K562 (cell line): ENCODE results near the gene SNX33. TPM values are rescaled to one million over a fixed set of nuclear protein-coding genes. Genes with fewer than 3 reads are reported as not detected.
A peak's percentile ranks its signal among the peaks of the same experiment; 100 is the strongest.

Experiments used
- EWSR1 ChIP-seq: fragments of 450-650 bp; IDR thresholded peaks from 2 replicates; pipeline ENCODE4 v1.6.1; 2018; ENCODE audit warnings: borderline replicate concordance, mild to moderate bottlenecking, low read depth, moderate library complexity; ENCODE audit not compliant: partially characterized antibody
- FOXA1 ChIP-seq: fragments of 450-650 bp; IDR thresholded peaks from 2 replicates; pipeline ENCODE4 v1.6.1; 2016; ENCODE audit warnings: mild to moderate bottlenecking, borderline replicate concordance
- FOXP4 ChIP-seq: sonication (generic); formaldehyde crosslinking; IDR thresholded peaks from 2 replicates; pipeline ENCODE4 v1.8.0; 2022; ENCODE audit warnings: mild to moderate bottlenecking, missing genetic modification reagents, borderline replicate concordance
- KDM4B ChIP-seq, 2 experiments: fragments of 450-650 bp in 1 of 2; sonication (generic) in 1 of 2; IDR thresholded peaks; 2 replicates each; pipeline ENCODE4 v1.6.1; 2016 to 2017; ENCODE audit warnings: borderline replicate concordance in 2 of 2, antibody characterized with exemption in 1 of 2, low read depth in 1 of 2, mild to moderate bottlenecking in 1 of 2
- KLF10 ChIP-seq: fragments of 250-450 bp; sonication (Bioruptor Pico); IDR thresholded peaks from 2 replicates; pipeline ENCODE4 v1.6.1; 2021; ENCODE audit warnings: matching md5 sums
- L3MBTL2 ChIP-seq: fragments of 450-650 bp; IDR thresholded peaks from 2 replicates; pipeline ENCODE4 v1.6.1; 2016; ENCODE audit warnings: mild to moderate bottlenecking, moderate library complexity
- MCM7 ChIP-seq, 2 experiments: fragments of 450-650 bp; IDR thresholded peaks; 2 replicates each; pipeline ENCODE4 v1.6.1; 2016 to 2018
- NR3C1 ChIP-seq: sonication (generic); formaldehyde crosslinking; IDR thresholded peaks from 2 replicates; pipeline ENCODE4 v1.8.1; 2022; ENCODE audit warnings: missing genetic modification reagents
- RBM22 ChIP-seq: fragments of 200-400 bp; formaldehyde crosslinking; IDR thresholded peaks from 2 replicates; pipeline ENCODE4 v1.6.1; 2018; ENCODE audit warnings: low read length, low read depth; ENCODE audit not compliant: poor library complexity, severe bottlenecking
- SAP30 ChIP-seq: fragments of 200-600 bp; sonication (generic); IDR thresholded peaks from 2 replicates; pipeline ENCODE4 v1.6.1; 2012; ENCODE audit warnings: borderline replicate concordance, low read depth, mild to moderate bottlenecking, moderate library complexity, low read length, control low read depth, inconsistent platforms; ENCODE audit not compliant: insufficient read depth, poor library complexity, severe bottlenecking
- SIN3A ChIP-seq, 2 experiments: fragments of 150-350 bp in 1 of 2; IDR thresholded peaks; 2 replicates each; pipeline ENCODE4 v1.6.1; 2011 to 2016; ENCODE audit warnings: borderline replicate concordance in 2 of 2, low read depth in 2 of 2, low read length in 2 of 2, mild to moderate bottlenecking in 2 of 2, moderate library complexity in 2 of 2; ENCODE audit not compliant: control insufficient read depth in 1 of 2
- SMARCC2 ChIP-seq: fragments of 450-650 bp; IDR thresholded peaks from 2 replicates; pipeline ENCODE4 v1.6.1; 2017; ENCODE audit warnings: antibody characterized with exemption, moderate library complexity, mild to moderate bottlenecking, low read depth
- SNRNP70 ChIP-seq: fragments of 200-400 bp; formaldehyde crosslinking; optimal IDR thresholded peaks from 2 replicates; pipeline ENCODE3; 2017; ENCODE audit warnings: low read depth, low read length
- SP1 ChIP-seq: sonication (generic); formaldehyde crosslinking; IDR thresholded peaks from 2 replicates; pipeline ENCODE4 v1.8.1; 2022; ENCODE audit warnings: mild to moderate bottlenecking, missing genetic modification reagents
- TEAD2 ChIP-seq: fragments of 450-650 bp; IDR thresholded peaks from 2 replicates; pipeline ENCODE4 v1.6.1; 2016; ENCODE audit warnings: missing genetic modification characterization, control low read depth, missing compliant biosample characterization
- ZBED1 ChIP-seq: IDR thresholded peaks from 2 replicates; pipeline ENCODE4 v1.6.1; 2014
- ZBTB1 ChIP-seq: sonication (generic); formaldehyde crosslinking; IDR thresholded peaks from 2 replicates; pipeline ENCODE4 v1.8.1; 2023; ENCODE audit warnings: missing genetic modification reagents, low read depth, mild to moderate bottlenecking, borderline replicate concordance
- ZNF184 ChIP-seq: sonication (generic); formaldehyde crosslinking; IDR thresholded peaks from 2 replicates; pipeline ENCODE4 v1.5.0; 2020; ENCODE audit warnings: missing genetic modification reagents
- ZNF263 ChIP-seq: sonication (generic); formaldehyde crosslinking; IDR thresholded peaks from 2 replicates; pipeline ENCODE4 v1.8.0; 2022; ENCODE audit warnings: mild to moderate bottlenecking, missing genetic modification reagents, borderline replicate concordance
- polyA plus RNA-seq, 8 experiments: library from polyadenylated mRNA; depleted of rRNA in 4 of 8; stranded (reverse) in 5 of 8; unstranded in 3 of 8; fragments of >200 nt; fragmentation: Nextera tagmentation in 2 of 8; fragmentation: Illumina TruSeq in 1 of 8; extraction: Ambion mirVana in 2 of 8; extraction: Trizol in 1 of 8; gene quantifications; 2 replicates each; pipeline versions ENCODE4 v1.2.1 to v1.2.3, GENCODE V29; 2011 to 2014; ENCODE audit warnings: inconsistent platforms in 1 of 8, missing spikeins in 1 of 8
- total RNA-seq, 7 experiments: library from RNA; depleted of rRNA in 6 of 7; stranded (reverse); fragments of >200 nt in 6 of 7; fragmentation: Illumina TruSeq in 2 of 7; extraction: Trizol in 2 of 7; gene quantifications; 2 replicates each; pipeline versions ENCODE4 v1.2.1 to v1.2.3, GENCODE V29; 2011 to 2021; ENCODE audit warnings: low replicate concordance in 1 of 7
- TF ChIP-seq, protein P1 (sequence below): fragments of 250-450 bp; sonication (Bioruptor Pico); IDR thresholded peaks from 2 replicates; pipeline ENCODE4 v1.4.0; 2020; ENCODE audit warnings: mild to moderate bottlenecking
- TF ChIP-seq, protein P2 (sequence below): sonication (generic); formaldehyde crosslinking; IDR thresholded peaks from 2 replicates; pipeline ENCODE4 v1.8.0; 2023; ENCODE audit warnings: missing genetic modification reagents, mild to moderate bottlenecking, borderline replicate concordance

The SNX33 gene
- total and polyA plus RNA-seq, 9 of the 15 experiments (the other 6 are each of a cell fraction or from before 2014, with no cell fraction given): 1.4 to 14.1 (median 8.2) TPM

- TF ChIP-seq, protein P1, sequence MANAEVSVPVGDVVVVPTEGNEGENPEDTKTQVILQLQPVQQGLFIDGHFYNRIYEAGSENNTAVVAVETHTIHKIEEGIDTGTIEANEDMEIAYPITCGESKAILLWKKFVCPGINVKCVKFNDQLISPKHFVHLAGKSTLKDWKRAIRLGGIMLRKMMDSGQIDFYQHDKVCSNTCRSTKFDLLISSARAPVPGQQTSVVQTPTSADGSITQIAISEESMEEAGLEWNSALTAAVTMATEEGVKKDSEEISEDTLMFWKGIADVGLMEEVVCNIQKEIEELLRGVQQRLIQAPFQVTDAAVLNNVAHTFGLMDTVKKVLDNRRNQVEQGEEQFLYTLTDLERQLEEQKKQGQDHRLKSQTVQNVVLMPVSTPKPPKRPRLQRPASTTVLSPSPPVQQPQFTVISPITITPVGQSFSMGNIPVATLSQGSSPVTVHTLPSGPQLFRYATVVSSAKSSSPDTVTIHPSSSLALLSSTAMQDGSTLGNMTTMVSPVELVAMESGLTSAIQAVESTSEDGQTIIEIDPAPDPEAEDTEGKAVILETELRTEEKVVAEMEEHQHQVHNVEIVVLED (CRISPR knock-in tag): no peak
- TF ChIP-seq NR3C1 (CRISPR knock-in tag) (no peak), KDM4B (IDR thresholded peaks at IDR 0.05; ENCODE audit: borderline replicate concordance in 2 of 2, low read depth in 1 of 2) (no peak), EWSR1 (no peak), ZNF184 (no peak), ZBED1 (no peak), L3MBTL2 (no peak), SNRNP70 (no peak), SMARCC2 (no peak), RBM22 (no peak), FOXP4 (CRISPR knock-in tag) (no peak), MCM7 (IDR thresholded peaks at IDR 0.05) (no peak), ZBTB1 (CRISPR knock-in tag) (no peak), ZNF263 (CRISPR knock-in tag) (no peak), SIN3A (IDR thresholded peaks at IDR 0.05; ENCODE audit: borderline replicate concordance in 2 of 2, control insufficient read depth in 1 of 2, low read depth in 2 of 2, low read length in 2 of 2) (no peak), SAP30 (peak; percentile 25), TEAD2 (no peak), SP1 (CRISPR knock-in tag) (peak; percentile 32), KLF10 (CRISPR knock-in tag) (no peak), FOXA1 (no peak)
- TF ChIP-seq, protein P2, sequence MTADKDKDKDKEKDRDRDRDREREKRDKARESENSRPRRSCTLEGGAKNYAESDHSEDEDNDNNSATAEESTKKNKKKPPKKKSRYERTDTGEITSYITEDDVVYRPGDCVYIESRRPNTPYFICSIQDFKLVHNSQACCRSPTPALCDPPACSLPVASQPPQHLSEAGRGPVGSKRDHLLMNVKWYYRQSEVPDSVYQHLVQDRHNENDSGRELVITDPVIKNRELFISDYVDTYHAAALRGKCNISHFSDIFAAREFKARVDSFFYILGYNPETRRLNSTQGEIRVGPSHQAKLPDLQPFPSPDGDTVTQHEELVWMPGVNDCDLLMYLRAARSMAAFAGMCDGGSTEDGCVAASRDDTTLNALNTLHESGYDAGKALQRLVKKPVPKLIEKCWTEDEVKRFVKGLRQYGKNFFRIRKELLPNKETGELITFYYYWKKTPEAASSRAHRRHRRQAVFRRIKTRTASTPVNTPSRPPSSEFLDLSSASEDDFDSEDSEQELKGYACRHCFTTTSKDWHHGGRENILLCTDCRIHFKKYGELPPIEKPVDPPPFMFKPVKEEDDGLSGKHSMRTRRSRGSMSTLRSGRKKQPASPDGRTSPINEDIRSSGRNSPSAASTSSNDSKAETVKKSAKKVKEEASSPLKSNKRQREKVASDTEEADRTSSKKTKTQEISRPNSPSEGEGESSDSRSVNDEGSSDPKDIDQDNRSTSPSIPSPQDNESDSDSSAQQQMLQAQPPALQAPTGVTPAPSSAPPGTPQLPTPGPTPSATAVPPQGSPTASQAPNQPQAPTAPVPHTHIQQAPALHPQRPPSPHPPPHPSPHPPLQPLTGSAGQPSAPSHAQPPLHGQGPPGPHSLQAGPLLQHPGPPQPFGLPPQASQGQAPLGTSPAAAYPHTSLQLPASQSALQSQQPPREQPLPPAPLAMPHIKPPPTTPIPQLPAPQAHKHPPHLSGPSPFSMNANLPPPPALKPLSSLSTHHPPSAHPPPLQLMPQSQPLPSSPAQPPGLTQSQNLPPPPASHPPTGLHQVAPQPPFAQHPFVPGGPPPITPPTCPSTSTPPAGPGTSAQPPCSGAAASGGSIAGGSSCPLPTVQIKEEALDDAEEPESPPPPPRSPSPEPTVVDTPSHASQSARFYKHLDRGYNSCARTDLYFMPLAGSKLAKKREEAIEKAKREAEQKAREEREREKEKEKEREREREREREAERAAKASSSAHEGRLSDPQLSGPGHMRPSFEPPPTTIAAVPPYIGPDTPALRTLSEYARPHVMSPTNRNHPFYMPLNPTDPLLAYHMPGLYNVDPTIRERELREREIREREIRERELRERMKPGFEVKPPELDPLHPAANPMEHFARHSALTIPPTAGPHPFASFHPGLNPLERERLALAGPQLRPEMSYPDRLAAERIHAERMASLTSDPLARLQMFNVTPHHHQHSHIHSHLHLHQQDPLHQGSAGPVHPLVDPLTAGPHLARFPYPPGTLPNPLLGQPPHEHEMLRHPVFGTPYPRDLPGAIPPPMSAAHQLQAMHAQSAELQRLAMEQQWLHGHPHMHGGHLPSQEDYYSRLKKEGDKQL (CRISPR knock-in tag): no peak
Measured at GRCh38 chr15:75646944-75647364, 758 bp upstream of the SNX33 start (continued).
